H7 (cell line): ENCODE results near the gene SYT5. TPM values are rescaled to one million over a fixed set of nuclear protein-coding genes. Genes with fewer than 3 reads are reported as not detected.

Experiments
- DNase-seq: peaks from one replicate; pipeline ENCODE4 v3.0.0; 2012
- H3K27me3 ChIP-seq: 2 replicates; pipeline ENCODE4 v1.6.0; 2011; ENCODE audit warnings: mild to moderate bottlenecking, low read length; ENCODE audit not compliant: control insufficient read depth, insufficient read depth
- H3K36me3 ChIP-seq: replicated peaks from 2 replicates; pipeline ENCODE4 v1.5.1; 2011; ENCODE audit warnings: low read length; ENCODE audit not compliant: control insufficient read depth, insufficient read depth
- H3K4me3 ChIP-seq: 2 replicates; pipeline ENCODE4 v1.5.1; 2011; ENCODE audit warnings: low read depth, mild to moderate bottlenecking, control low read depth, low read length, moderate library complexity; ENCODE audit not compliant: insufficient read depth
- total RNA-seq: library from RNA; depleted of rRNA; stranded (reverse); fragments of >200 nt; shearing (Covaris generic); gene quantifications from 2 replicates; pipeline ENCODE4 v1.2.3, GENCODE V29; 2014; rRNA removed

The SYT5 gene
- total RNA-seq, 1 experiment from 2014 or later, result 0.31 TPM

GRCh38 chr19:55131421-55131820 is 48.7 kb downstream of the SYT5 start:
- no peak overlapping the region for H3K4me3 ChIP-seq
- no peak for DNase-seq

More at GRCh38 chr19:55131421-55131820, 48.7 kb downstream of the SYT5 start:
- Histone ChIP-seq H3K27me3 (no peaks in the 10 kb centered on the region), H3K36me3 (no peaks in the 10 kb centered on the region; the same call in 1 of the 2 replicates)

Other genes starting within 250 kb of the SYT5 start
- 1.9 and 3.2 TPM in 2 replicates for gene NLRP7, start 232.8 kb downstream of the SYT5 start, total RNA-seq
- gene NLRP2, start 213.9 kb downstream of the SYT5 start, total RNA-seq, result 1.0 and 1.3 TPM in 2 replicates
- gene GP6, start 142.0 kb downstream of the SYT5 start, total RNA-seq, result not detected in 2 replicates
- gene RDH13, start 117.1 kb downstream of the SYT5 start, total RNA-seq, result 21.2 and 24.4 TPM in 2 replicates
- 20.0 and 22.9 TPM in 2 replicates for gene EPS8L1, start 104.4 kb downstream of the SYT5 start, total RNA-seq
- gene PPP1R12C, start 62.7 kb downstream of the SYT5 start, total RNA-seq, result 57.5 and 66.4 TPM in 2 replicates
- 33.8 and 44.8 TPM in 2 replicates for gene TNNT1, start 31.1 kb downstream of the SYT5 start, total RNA-seq
- gene TNNI3, start 22.6 kb downstream of the SYT5 start, total RNA-seq, result 6.5 and 11.6 TPM in 2 replicates
- gene DNAAF3, start 13.7 kb downstream of the SYT5 start, total RNA-seq, result 0.15 and 2.2 TPM in 2 replicates
- gene PTPRH, start 29.2 kb upstream of the SYT5 start, total RNA-seq, result 0.41 and 2.3 TPM in 2 replicates
- gene TMEM86B, start 48.5 kb upstream of the SYT5 start, total RNA-seq, result 1.2 and 1.7 TPM in 2 replicates
- 51.7 and 53.1 TPM in 2 replicates for gene PPP6R1, start 78.7 kb upstream of the SYT5 start, total RNA-seq
- gene HSPBP1, start 99.8 kb upstream of the SYT5 start, total RNA-seq, result 54.4 and 92.3 TPM in 2 replicates
- gene BRSK1, start 103.7 kb upstream of the SYT5 start, total RNA-seq, result 20.3 and 31.3 TPM in 2 replicates
- 0.24 TPM in 1 of 2 replicates, not detected in the other for gene TMEM150B, start 145.1 kb upstream of the SYT5 start, total RNA-seq
- gene KMT5C, start 159.6 kb upstream of the SYT5 start, total RNA-seq, result 36.1 and 58.9 TPM in 2 replicates
- 0.17 and 0.30 TPM in 2 replicates for gene COX6B2, start 174.4 kb upstream of the SYT5 start, total RNA-seq
- gene GARIN5B, start 183.0 kb upstream of the SYT5 start, total RNA-seq, result not detected in 2 replicates
- gene IL11, start 190.2 kb upstream of the SYT5 start, total RNA-seq, result 0.59 and 1.2 TPM in 2 replicates
- not detected in 2 replicates for gene TMEM190, start 196.5 kb upstream of the SYT5 start, total RNA-seq
- 1.0 TPM in 1 of 2 replicates, not detected in the other for gene TMEM238, start 204.0 kb upstream of the SYT5 start, total RNA-seq
- gene RPL28, start 205.6 kb upstream of the SYT5 start, total RNA-seq, result 458 and 505 TPM in 2 replicates
- gene UBE2S, start 227.5 kb upstream of the SYT5 start, total RNA-seq, result 369 and 380 TPM in 2 replicates